Urinary bladder (tissue), 4 donors: Measurements from ENCODE around the gene GRIK3. TPM values are rescaled to one million over a fixed set of nuclear protein-coding genes. Genes with fewer than 3 reads are reported as not detected.

Experiments used
- DNase-seq: peaks from one replicate; pipeline ENCODE4 v3.0.0-alpha.2; 2015; ENCODE audit errors: extremely low spot score
- H3K27ac ChIP-seq: one replicate; pipeline ENCODE4 v1.5.1; 2013; ENCODE audit warnings: low read depth, mild to moderate bottlenecking, moderate library complexity
- H3K36me3 ChIP-seq: one replicate; pipeline ENCODE4 v1.6.1; 2013; ENCODE audit warnings: mild to moderate bottlenecking, moderate library complexity; ENCODE audit not compliant: insufficient read depth
- H3K4me1 ChIP-seq: one replicate; pipeline ENCODE4 v1.6.1; 2013; ENCODE audit warnings: mild to moderate bottlenecking, moderate library complexity; ENCODE audit not compliant: insufficient read depth
- H3K4me3 ChIP-seq: one replicate; pipeline ENCODE4 v1.5.1; 2013; ENCODE audit warnings: low read depth, low read length
- WGBS: extraction: QIAGEN DNeasy Blood & Tissue Kit; methylation state at CpG from one replicate; pipeline ENCODE4 v1.1.7; 2013; 5-methylcytosine and 5-hydroxymethylcytosine counted together
- polyA plus RNA-seq: library from polyadenylated mRNA; stranded (reverse); fragments of 200-250 nt; gene quantifications from one replicate; pipeline ENCODE4 v1.2.3, GENCODE V29; 2013
- total RNA-seq: library from RNA; depleted of rRNA; stranded (reverse); fragments of >200 nt; gene quantifications from one replicate; pipeline ENCODE4 v1.2.3, GENCODE V29; 2014
- donor health status: healthy with polysubstance abuse.
- donor health status: healthy.

GRIK3 gene
- total and polyA plus RNA-seq, 2 donors: 1.7 to 4.1 TPM

DNA sequence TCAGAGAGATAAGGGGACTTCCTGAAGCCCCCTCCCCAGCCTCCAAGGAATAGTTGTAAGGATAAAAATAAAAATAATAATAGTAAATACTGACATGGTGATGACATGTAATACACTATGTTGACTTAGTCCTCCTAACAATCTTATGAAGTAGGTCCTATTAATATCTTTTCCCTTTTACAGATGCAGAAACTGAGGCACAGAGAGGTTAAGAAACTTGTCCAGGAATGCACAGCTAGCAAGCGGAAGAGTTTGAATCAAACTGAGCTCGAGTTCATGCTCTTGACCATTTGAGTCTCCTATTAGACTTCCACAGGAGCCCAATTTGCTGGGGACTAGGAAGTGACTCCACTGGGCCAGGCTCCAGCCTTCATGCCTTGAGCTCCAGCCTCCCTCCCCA lies 194.8 kb downstream of the GRIK3 start:
- no peaks in the 10 kb centered on the region for H3K36me3 ChIP-seq
- no peak for DNase-seq
- H3K27ac ChIP-seq: no peak overlapping the region
- WGBS: 81% methylated on average over 2 of the region's 2 CpGs
- no peak overlapping the region for H3K4me3 ChIP-seq
- H3K4me1 ChIP-seq: no peaks in the 10 kb centered on the region

DNA sequence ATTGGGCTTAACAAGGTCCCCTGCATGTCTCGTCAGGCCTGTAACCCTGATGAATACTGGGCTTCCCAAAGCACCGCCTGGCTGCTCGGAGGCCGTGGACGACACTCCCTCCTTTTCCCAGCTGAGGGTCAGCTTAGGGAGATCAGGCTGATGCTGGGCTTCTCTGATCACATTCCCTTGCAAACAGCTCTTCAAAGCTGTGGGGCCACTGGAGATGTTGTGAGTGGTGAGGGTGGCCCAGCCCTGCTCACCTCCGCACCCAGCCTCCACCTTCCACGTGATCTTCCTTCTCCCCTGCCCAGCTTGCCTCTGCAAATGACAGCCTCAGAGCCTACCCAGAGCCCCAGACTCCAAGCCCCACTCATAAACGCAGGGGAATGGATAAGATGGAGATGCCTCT lies 195.4 kb downstream of the GRIK3 start:
- no peak for DNase-seq
- no peak overlapping the region for H3K27ac ChIP-seq
- H3K36me3 ChIP-seq: no peaks in the 10 kb centered on the region
- no peaks in the 10 kb centered on the region for H3K4me1 ChIP-seq
- H3K4me3 ChIP-seq: no peak overlapping the region
- 36% methylated on average over 8 of the region's 8 CpGs for WGBS

DNA sequence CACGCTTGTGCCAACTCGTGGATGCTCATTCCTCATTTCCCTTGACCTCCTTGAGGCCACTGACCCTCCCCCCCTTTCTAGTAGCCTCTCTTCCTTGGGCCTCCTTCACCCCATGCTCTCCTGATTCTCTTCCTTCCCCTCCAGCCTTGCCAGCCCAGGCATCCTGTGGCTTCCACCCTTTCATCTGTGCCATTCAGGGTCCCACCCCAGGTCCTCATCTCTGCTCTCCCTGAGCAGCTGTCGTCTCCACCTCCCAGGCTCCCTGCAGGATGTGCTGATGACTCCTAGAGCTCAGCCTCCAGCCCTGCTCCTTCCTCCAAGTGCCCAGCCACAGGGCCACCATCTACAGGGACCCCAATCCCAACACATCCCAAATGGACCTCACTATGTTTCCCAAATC lies 197.4 kb downstream of the GRIK3 start:
- H3K27ac ChIP-seq: no peak overlapping the region

DNA sequence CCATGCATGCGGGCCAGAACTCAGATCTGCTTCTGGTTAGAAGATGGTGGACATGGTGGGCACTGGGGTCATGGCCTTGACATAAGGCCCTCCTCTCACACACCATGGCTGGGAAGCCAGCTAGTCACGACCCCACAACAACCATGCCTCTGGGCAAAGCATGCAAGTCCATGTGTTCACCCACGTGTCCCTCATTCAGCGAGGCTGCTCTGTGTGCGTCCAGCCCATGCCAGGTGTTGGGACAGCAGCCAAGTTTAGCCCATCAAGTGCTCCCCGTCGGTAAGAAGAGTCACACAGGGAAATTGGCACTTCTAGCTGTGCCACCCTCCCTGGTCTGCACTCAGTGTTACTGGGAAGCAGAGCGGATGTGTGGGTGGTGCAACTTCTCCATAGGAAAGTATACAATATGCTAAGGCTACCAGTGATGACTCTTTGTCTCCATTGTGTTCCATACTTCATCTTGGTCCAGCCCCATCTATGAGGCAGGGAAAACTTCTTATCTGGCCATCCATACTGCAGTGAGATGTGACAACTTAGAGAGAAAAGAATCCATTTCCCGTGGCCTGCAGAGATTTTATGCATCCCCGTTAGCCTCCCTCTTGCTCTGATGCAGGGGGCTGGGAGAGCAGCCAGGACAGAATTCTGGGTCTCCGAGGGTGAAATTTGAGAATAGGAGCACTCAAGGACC lies 198.0 kb downstream of the GRIK3 start:
- H3K4me3 ChIP-seq: no peak overlapping the region
- H3K4me1 ChIP-seq: no peaks in the 10 kb centered on the region
- H3K36me3 ChIP-seq: no peaks in the 10 kb centered on the region
- no peak for DNase-seq
- no peak overlapping the region for H3K27ac ChIP-seq
- WGBS: 61% methylated on average over 11 of the region's 11 CpGs

More for the DNA sequence above, 197.4 kb downstream of the GRIK3 start:
- 43% methylated on average over 3 of the region's 3 CpGs for WGBS
- H3K4me3 ChIP-seq: no peak overlapping the region
- no peak for DNase-seq
- H3K36me3 ChIP-seq: no peaks in the 10 kb centered on the region
- no peaks in the 10 kb centered on the region for H3K4me1 ChIP-seq

DNA sequence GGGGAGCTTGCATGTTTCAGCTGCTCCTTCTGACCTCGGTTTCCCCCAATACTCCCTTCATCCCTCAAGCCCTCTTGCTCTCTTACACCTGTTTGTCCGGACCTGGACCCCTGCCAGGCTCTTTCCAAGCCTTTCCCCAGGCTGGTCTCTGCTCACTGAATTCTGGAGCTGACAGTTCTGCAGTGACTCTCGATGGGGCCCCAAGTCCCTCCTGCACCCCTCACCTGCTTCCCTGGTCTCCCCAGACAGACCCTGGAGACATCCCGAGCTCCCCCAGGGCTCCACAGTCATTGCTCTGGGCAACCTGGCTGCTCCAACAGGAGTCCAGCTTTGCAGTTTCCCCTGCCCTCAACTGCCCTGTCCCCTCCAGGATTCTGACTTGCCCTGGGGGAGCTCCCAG lies 198.6 kb downstream of the GRIK3 start:
- Histone ChIP-seq H3K36me3 (no peaks in the 10 kb centered on the region), H3K27ac (no peak overlapping the region), H3K4me1 (no peaks in the 10 kb centered on the region), H3K4me3 (no peak overlapping the region)
- WGBS: 69% methylated on average over 4 of the region's 4 CpGs
- DNase-seq: no peak

DNA sequence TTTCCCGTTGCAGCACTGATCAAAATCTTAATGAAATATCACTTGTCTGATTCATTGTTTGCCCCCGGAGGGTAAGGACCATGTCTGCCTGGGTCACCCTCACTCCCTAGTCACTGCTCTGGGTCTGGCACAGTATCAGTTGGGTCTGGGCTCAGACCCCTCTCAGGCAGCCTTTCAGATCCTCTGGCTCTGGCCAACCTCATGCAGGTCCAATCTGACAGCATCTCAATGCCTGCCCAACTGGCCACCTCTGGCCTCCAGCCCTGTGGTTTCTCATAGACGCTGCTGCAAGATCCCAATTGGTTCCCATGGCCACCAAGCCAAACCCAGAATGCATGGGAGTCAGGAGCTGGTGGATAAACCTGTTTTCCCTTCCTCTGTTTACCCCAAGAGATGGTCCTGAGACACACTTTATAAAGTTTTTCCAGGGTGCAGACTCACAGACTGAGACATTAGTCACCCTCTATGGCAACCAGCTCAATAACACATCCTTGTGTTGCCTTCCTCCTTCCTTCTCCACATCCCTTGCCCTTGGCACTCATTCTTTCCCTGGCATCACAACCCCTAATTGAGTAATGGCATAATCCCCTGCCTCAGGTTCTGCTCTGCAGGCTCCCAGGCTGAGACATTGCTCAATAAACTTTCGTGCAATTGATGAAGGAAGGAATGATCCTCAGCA lies 199.2 kb downstream of the GRIK3 start:
- no peaks in the 10 kb centered on the region for H3K36me3 ChIP-seq
- no peak overlapping the region for H3K4me3 ChIP-seq
- no peak overlapping the region for H3K27ac ChIP-seq
- DNase-seq: no peak
- H3K4me1 ChIP-seq: no peaks in the 10 kb centered on the region
- 58% methylated on average over 4 of the region's 4 CpGs for WGBS

DNA sequence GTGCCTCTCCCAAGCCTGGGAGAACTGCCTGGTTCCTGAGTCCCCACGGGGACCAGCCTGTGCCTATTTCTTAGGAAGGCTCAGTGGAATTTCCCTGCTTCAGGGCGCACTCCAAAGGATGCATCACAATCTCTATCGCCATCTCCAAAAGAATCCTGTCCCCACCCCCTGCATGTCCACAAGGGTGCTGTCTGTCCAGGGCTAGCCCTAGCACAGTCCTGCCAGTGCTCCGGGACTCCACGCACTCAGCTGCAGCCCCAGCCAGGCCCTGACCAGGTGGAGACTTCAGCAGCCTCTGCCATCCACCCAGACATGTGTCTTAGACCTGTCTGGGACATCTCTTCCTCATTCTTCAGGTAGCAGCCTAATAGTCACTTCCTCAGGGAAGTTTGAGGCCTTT lies 199.7 kb downstream of the GRIK3 start:
- no peaks in the 10 kb centered on the region for H3K36me3 ChIP-seq
- H3K4me1 ChIP-seq: no peaks in the 10 kb centered on the region
- no peak overlapping the region for H3K4me3 ChIP-seq
- H3K27ac ChIP-seq: no peak overlapping the region
- WGBS: 78% methylated on average over 5 of the region's 5 CpGs
- no peak for DNase-seq

DNA sequence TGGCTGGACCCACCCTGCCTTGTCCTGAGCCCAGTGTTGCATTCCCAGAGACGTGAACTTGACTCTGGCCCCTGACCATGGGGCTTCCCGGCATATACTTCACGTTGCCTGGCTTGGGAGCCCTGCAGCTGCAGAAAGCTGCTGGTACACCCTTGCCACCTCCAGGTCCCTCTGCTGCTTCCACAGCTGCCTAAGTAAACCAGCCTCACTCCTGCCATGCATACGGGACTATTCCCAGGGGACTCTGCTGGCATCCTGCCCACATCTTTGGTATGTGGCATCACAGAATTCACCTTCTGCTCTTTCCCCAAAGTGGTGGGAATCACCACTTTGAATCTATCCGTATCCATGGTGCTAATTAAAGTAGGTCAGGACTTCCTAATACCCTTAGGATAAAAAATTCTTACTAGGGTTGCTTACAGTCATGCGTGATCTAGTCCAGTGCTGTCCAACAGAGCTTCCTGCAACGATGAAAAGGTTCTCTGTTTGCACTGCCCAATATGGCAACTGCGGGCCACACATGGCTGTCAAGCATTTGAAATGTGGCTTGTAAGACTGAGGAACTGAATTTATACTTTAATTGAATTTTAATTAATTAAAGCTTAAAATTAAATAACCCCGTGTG lies 203.0 kb downstream of the GRIK3 start:
- no peak for DNase-seq
- H3K4me1 ChIP-seq: no peaks in the 10 kb centered on the region
- no peaks in the 10 kb centered on the region for H3K36me3 ChIP-seq
- 71% methylated on average over 9 of the region's 9 CpGs for WGBS
- no peak overlapping the region for H3K27ac ChIP-seq
- H3K4me3 ChIP-seq: no peak overlapping the region

DNA sequence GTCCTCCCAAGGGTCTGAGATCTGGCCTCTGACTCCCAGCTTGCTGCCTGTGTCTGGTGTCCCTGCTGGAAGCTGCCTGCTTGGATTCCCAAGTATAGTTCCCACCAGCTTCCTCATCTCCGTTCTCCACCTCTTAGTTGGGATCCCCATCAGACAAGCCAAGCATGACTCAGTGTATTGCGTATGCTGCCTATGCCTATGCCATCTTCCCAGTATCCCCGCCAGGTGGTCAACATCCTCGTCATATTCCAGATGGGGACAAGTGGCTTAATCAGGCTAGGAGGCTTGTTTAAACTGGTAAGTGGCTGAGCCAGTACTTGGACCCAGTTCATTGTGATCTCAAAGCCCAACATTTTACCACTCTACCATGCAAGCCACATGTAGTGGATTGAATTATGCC lies 204.4 kb downstream of the GRIK3 start:
- Histone ChIP-seq H3K27ac (no peak overlapping the region), H3K4me3 (no peak overlapping the region), H3K36me3 (no peaks in the 10 kb centered on the region), H3K4me1 (no peaks in the 10 kb centered on the region)
- WGBS: 79% methylated on average over 4 of the region's 4 CpGs
- DNase-seq: no peak

DNA sequence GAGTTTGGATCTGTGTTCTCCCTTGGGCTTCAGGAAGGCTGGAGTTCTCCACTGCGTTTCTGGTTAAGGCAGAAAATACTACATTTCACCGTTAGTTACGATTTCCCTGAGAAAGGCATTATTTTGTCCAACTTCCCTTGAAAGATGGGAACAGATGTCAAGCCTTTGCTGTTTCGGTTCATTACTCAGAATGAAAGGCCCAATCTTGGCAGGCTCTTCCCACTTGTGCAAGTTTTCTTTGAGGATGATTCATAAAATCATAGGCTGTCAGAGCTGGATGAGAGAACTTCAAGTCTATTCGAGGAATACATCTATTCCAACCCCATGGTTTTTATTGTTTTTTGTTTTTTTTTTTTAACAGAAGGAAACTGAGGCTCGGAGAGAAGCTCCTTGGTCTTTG lies 205.2 kb downstream of the GRIK3 start:
- Histone ChIP-seq H3K4me1 (no peaks in the 10 kb centered on the region), H3K36me3 (no peaks in the 10 kb centered on the region), H3K4me3 (no peak overlapping the region), H3K27ac (no peak overlapping the region)
- WGBS: 82% methylated on average over 6 of the region's 6 CpGs
- no peak for DNase-seq

DNA sequence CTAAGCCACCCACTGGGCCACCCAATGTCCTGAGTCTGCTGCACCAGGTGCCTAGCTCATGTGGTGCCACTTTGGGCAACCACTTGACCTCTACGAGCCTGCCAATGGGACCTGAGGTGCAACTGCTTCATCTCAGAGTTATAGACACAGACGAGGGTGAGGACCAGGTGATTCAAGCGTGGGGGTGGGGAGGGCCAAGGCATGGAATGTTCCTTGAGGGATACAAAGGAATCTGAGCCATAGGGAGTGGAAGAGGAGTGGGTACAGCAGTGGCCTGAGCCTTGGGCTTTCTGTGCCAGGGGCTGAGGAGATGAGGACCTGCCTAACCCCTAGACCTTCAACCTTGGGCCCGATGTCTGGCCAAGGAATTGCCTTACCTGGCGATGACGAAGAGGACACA lies 209.1 kb downstream of the GRIK3 start:
- WGBS: 78% methylated on average over 6 of the region's 6 CpGs
- H3K27ac ChIP-seq: no peak overlapping the region
- no peak overlapping the region for H3K4me3 ChIP-seq
- no peaks in the 10 kb centered on the region for H3K36me3 ChIP-seq
- no peaks in the 10 kb centered on the region for H3K4me1 ChIP-seq
- DNase-seq: no peak

DNA sequence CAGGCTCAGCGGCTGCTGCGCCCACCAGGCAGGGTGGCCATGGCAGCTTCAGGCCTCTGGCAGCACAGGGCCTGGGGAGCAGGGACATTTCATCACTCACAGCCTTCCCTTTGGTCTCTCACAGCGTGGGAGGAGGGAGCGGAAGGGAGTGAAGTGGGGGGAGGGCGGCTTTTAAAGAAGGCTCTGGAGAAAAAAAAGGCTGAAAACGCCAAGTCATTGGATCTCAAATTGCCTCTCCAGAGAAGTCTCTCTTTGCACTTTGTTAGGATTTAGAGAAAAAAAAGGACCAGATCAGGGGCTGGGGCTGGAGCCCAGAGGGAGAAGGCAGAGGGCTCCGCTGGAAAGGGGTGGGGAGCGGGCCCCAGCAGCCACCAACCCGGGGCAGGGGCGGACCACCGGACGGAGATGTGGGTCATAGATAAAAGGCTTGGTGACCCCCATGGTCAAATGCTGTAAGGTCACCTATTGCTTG lies 209.9 kb downstream of the GRIK3 start:
- 19% methylated on average over 12 of the region's 12 CpGs for WGBS
- Histone ChIP-seq H3K27ac (no peak overlapping the region), H3K36me3 (no peaks in the 10 kb centered on the region), H3K4me1 (no peaks in the 10 kb centered on the region), H3K4me3 (no peak overlapping the region)
- no peak for DNase-seq

DNA sequence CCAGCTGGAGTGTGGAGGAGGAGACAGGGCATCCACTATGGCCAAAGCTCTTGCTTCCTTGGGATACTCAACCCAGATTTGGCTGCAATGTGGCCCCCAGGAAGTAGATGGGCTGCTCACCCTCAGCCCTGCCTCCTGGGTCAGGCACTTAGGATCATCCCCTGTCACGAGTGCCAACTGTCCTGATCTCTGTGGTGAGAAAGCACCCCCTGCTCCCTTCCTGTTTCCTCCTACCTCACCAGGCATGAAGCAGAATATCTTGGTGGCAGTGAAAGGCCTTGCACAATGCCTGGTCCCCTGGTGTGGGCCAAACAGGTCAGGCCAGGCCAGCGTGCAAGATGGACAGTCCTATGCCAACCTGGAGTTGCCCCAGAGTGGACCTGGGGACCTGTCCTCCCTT lies 211.7 kb downstream of the GRIK3 start:
- Histone ChIP-seq H3K27ac (no peak overlapping the region), H3K36me3 (no peaks in the 10 kb centered on the region), H3K4me3 (no peak overlapping the region), H3K4me1 (no peaks in the 10 kb centered on the region)
- 63% methylated on average over 2 of the region's 2 CpGs for WGBS
- no peak for DNase-seq

DNA sequence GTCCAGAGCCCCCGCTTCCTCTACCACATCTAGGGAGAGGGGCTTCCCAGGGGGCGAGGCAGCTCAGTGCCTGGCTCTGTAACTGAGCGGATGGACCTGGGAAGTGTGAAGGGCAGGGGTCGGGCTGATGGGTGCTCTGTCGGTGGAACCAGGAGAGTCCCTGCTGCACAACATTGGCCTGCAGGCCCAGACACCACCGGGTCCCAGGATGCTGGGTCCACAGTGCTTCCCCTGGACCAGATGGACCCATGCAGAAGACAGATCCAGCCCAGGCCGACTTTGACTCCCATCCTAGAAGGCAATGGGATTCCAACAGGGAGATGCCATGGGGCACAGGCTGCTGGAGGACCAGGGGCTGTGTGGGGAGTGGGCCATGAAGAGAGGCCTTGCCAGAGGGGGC lies 212.9 kb downstream of the GRIK3 start:
- Histone ChIP-seq H3K4me1 (no peaks in the 10 kb centered on the region), H3K4me3 (no peak overlapping the region), H3K36me3 (no peaks in the 10 kb centered on the region), H3K27ac (no peak overlapping the region)
- 74% methylated on average over 7 of the region's 7 CpGs for WGBS
- no peak for DNase-seq
